ENCODE measurements around the gene ABCA13.

DNA sequence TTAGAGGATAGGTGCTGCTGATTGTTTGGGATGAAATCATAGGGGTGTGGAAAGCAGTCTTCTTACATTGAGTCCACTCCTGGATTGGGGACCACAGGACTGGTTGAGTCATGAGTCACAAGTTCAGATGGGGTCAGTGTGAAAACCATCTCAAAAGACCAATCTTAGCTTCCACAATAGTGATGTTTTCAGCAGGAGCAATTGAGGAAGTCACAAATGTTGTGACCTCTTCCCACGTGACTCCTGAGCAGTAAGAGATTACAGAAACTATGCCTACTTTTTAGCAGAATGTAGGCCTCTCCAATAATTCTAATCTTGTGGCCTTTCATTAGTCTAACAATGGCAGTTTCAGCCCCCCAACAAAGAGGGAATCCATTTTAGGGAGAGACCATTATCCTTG is 496.1 kb downstream of the ABCA13 start:
- TF ChIP-seq, protein P1, sequence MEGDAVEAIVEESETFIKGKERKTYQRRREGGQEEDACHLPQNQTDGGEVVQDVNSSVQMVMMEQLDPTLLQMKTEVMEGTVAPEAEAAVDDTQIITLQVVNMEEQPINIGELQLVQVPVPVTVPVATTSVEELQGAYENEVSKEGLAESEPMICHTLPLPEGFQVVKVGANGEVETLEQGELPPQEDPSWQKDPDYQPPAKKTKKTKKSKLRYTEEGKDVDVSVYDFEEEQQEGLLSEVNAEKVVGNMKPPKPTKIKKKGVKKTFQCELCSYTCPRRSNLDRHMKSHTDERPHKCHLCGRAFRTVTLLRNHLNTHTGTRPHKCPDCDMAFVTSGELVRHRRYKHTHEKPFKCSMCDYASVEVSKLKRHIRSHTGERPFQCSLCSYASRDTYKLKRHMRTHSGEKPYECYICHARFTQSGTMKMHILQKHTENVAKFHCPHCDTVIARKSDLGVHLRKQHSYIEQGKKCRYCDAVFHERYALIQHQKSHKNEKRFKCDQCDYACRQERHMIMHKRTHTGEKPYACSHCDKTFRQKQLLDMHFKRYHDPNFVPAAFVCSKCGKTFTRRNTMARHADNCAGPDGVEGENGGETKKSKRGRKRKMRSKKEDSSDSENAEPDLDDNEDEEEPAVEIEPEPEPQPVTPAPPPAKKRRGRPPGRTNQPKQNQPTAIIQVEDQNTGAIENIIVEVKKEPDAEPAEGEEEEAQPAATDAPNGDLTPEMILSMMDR (conservative IDR thresholded peaks at IDR 0.05 in 1 of 2, IDR thresholded peaks at IDR 0.05 in 1 of 2; ENCODE audit: extremely low read depth in 1 of 2, insufficient read depth in 1 of 2, low read depth in 1 of 2, low read length in 2 of 2), result no peak
- no peak for TF ChIP-seq EZH2 (IDR thresholded peaks at IDR 0.05; ENCODE audit: borderline replicate concordance, low read length)
